Measurements from ENCODE around the gene METTL24. TPM values are rescaled to one million over a fixed set of nuclear protein-coding genes. Genes with fewer than 3 reads are reported as not detected.

Gene METTL24
- total RNA-seq, 1 experiment from 2014 or later: not detected

- Histone ChIP-seq H3K27me3 (ENCODE audit: insufficient read depth, low read depth) (no peaks in the 10 kb centered on the region), H3K79me2 (ENCODE audit: low read depth) (no peaks in the 10 kb centered on the region), H3F3A (ENCODE audit: insufficient read depth, low read depth) (no peaks in the 10 kb centered on the region), H3K4me1 (replicated peaks; ENCODE audit: insufficient read depth) (no peaks in the 10 kb centered on the region), H3K27ac (no peak overlapping the region), H3K4me2 (no peak overlapping the region), H3K9me2 (ENCODE audit: insufficient read depth) (no peaks in the 10 kb centered on the region), H3K4me3 (no peak overlapping the region), H2AFZ (no peak overlapping the region), H3K9me3 (ENCODE audit: insufficient read depth, low read depth) (no peaks in the 10 kb centered on the region), H4K20me1 (ENCODE audit: insufficient read depth) (no peaks in the 10 kb centered on the region), H3K36me3 (ENCODE audit: low read depth) (no peaks in the 10 kb centered on the region)
- ChIA-PET CTCF (interaction anchor here (0.6 to 0.7 kb wide), 2 partner anchors 264 to 352 kb away, joined by 3 to 4 read pairs; no protein-coding TSS in a partner anchor), POLR2A (ENCODE audit: unreplicated experiment) (no interaction called here)
- no peak for TF ChIP-seq CTCF (conservative IDR thresholded peaks at IDR 0.05)
- TF ChIP-seq EZH2 (IDR thresholded peaks at IDR 0.05; ENCODE audit: low read depth): no peak
- no peak for DNase-seq
- no TSS peak for BruUV-seq (replicated peaks)
- intact Hi-C loops (cut with micrococcal nuclease; ENCODE audit: unreplicated experiment): loop anchor here (2.0 to 5.0 kb wide), 5 partner anchors 213 to 864 kb away; partner anchors contain the start of gene WASF1
These were observed 32.3 kb upstream of the METTL24 start for GRCh38 chr6:110390404-110390803.

GRCh38 chr6:110389689-110390382 lies 31.7 kb upstream of the METTL24 start:
- no peak overlapping the region for H2AFZ ChIP-seq
- no peaks in the 10 kb centered on the region for H3K79me2 ChIP-seq (ENCODE audit: low read depth)
- POLR2A ChIA-PET (ENCODE audit: unreplicated experiment): no interaction called here
- H3K4me1 ChIP-seq (replicated peaks; ENCODE audit: insufficient read depth): no peaks in the 10 kb centered on the region
- CTCF ChIA-PET: interaction anchor here (0.6 kb wide), 1 partner anchor 351 kb away, joined by 3 read pairs; no protein-coding TSS in a partner anchor
- no peaks in the 10 kb centered on the region for H3K27me3 ChIP-seq (ENCODE audit: insufficient read depth, low read depth)
- H3K36me3 ChIP-seq (ENCODE audit: low read depth): no peaks in the 10 kb centered on the region
- TF ChIP-seq CTCF (conservative IDR thresholded peaks at IDR 0.05): no peak
- TF ChIP-seq EZH2 (IDR thresholded peaks at IDR 0.05; ENCODE audit: low read depth): no peak
- no TSS peak for BruUV-seq (replicated peaks)
- H3K4me3 ChIP-seq: no peak overlapping the region
- no peak overlapping the region for H3K4me2 ChIP-seq
- intact Hi-C loops (cut with micrococcal nuclease; ENCODE audit: unreplicated experiment): loop anchor here (2.0 to 5.0 kb wide), 5 partner anchors 213 to 863 kb away; partner anchors contain the start of gene WASF1
- DNase-seq: no peak
- no peaks in the 10 kb centered on the region for H3F3A ChIP-seq (ENCODE audit: insufficient read depth, low read depth)
- no peaks in the 10 kb centered on the region for H3K9me3 ChIP-seq (ENCODE audit: insufficient read depth, low read depth)
- H3K9me2 ChIP-seq (ENCODE audit: insufficient read depth): no peaks in the 10 kb centered on the region
- H4K20me1 ChIP-seq (ENCODE audit: insufficient read depth): no peaks in the 10 kb centered on the region
- H3K27ac ChIP-seq: no peak overlapping the region

- POLR2A ChIA-PET (ENCODE audit: unreplicated experiment): no interaction called here
- H3K9me3 ChIP-seq (ENCODE audit: insufficient read depth, low read depth): no peaks in the 10 kb centered on the region
- no TSS peak for BruUV-seq (replicated peaks)
These were observed 29.8 kb upstream of the METTL24 start for GRCh38 chr6:110387986-110388385.

More at GRCh38 chr6:110387986-110388385, 29.8 kb upstream of the METTL24 start:
- Histone ChIP-seq H3K36me3 (ENCODE audit: low read depth) (no peaks in the 10 kb centered on the region), H3K9me2 (ENCODE audit: insufficient read depth) (no peaks in the 10 kb centered on the region), H3K4me1 (replicated peaks; ENCODE audit: insufficient read depth) (no peaks in the 10 kb centered on the region), H3K27me3 (ENCODE audit: insufficient read depth, low read depth) (0 out of 2 replicates have a peak, but pooled peaks cover 2% of the 10 kb centered on the region), H3K4me2 (no peak overlapping the region), H4K20me1 (ENCODE audit: insufficient read depth) (no peaks in the 10 kb centered on the region), H3K79me2 (ENCODE audit: low read depth) (no peaks in the 10 kb centered on the region), H2AFZ (no peak overlapping the region), H3K4me3 (no peak overlapping the region), H3F3A (ENCODE audit: insufficient read depth, low read depth) (no peaks in the 10 kb centered on the region), H3K27ac (no peak overlapping the region)
- no peak for DNase-seq
- TF ChIP-seq CTCF (conservative IDR thresholded peaks at IDR 0.05): no peak
- CTCF ChIA-PET: no interaction called here
- intact Hi-C loops (cut with micrococcal nuclease; ENCODE audit: unreplicated experiment): no loop called here

All from PC-9 (cell line).